ENCODE results near the gene CCBE1.

CCBE1 gene

DNA sequence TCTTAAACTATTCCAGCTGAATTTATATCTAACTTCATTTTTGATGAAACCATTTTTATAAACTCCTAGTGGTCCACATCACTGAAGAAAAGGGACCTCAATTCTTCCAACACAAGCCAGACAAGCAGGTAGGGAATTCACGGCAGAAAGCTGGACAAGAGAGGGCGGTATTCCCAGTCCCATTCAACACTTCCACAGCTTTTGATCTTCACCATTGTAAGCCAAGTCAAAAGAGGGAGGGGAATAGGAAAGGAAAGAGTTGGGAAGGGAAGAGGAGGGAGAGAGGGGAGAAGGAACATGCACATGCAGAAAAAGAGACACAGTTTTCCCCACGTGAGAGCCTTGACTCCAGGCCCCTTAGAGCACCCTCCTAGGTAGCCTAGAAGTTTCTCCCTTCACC is 77.4 kb downstream of the CCBE1 start:
- no peak for DNase-seq (ENCODE audit: low read depth)

DNA sequence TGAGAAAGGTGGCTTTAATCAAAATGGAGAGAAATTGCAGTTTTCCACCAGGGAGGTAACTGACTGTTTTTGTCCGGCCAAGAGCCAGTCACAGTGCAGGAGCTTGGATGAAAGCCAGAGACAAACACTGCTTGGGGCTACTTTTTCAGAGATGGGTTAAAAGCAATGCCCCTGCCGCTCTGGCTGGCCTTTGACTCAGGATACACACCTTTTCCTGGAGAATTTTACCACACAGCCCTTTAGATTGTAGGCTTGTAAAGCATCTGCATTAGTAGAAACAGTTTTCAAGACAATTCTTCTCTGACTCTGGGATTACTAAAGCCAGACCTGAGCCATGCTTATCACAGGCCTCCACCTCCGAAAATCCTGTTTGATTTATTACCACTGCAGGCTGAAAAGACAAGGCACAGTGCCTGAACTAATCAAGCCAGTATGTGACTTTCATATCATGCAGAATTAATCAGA is 79.7 kb downstream of the CCBE1 start:
- DNase-seq (ENCODE audit: low read depth) = no peak

DNA sequence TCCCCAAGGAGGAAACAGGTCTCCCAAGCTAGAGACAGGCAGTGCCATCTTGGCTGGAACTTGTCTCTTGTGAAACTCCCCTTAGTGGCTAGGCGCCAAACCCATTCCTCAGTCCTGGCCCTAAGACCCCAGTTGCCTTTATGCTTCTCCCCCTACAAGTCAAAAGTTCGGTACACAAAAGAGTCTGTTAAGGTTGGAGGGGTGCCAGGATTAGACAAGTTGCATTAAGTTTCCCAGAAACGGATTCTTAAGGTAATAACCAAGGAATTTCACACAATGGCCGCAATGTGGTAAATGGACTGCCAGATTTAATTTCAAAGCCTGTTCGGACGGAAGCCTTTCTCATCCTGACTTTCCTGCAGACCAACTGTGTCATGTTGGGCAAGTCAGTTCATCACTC is 80.7 kb downstream of the CCBE1 start:
- no peak for DNase-seq (ENCODE audit: low read depth)

DNA sequence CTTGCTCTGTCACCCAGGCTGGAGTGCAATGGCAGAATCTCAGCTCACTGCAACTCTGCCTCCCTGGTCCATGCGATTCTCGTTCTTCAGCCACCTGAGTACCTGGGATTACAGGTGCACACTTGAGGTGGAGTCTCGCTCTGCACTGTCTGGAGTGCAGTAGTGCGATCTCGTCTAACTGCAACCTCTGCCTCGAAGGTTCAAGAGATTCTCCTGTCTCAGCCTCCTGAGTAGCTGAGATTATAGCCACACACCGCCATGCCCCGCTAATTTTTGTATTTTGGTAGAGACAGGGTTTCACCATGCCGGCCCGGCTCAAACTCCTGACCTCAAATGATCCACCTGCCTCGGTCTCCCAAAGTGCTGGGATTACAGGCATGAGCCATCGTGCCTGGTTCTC is 83.3 kb downstream of the CCBE1 start:
- no peak for DNase-seq (ENCODE audit: low read depth)

DNA sequence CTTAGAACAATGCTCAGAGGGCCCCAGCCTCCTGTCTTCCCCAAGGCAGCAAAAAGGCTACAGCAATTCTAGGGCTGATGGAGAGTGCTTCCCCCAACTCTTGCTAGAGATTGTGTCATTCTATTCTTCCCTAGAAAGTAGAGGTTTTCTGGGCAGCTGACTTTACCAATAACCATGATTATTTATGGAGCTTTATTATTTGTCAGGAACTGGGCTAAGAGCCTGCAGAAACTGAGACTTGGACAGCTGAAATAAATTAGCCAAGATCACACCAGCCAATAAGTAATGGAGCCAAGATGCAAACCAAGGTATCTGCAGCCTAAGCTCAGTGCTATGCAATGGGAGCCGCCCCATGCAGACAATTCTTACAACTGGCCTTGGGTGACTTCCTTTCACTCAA is 84.8 kb downstream of the CCBE1 start:
- peak; percentile 85 for DNase-seq (ENCODE audit: low read depth)

DNA sequence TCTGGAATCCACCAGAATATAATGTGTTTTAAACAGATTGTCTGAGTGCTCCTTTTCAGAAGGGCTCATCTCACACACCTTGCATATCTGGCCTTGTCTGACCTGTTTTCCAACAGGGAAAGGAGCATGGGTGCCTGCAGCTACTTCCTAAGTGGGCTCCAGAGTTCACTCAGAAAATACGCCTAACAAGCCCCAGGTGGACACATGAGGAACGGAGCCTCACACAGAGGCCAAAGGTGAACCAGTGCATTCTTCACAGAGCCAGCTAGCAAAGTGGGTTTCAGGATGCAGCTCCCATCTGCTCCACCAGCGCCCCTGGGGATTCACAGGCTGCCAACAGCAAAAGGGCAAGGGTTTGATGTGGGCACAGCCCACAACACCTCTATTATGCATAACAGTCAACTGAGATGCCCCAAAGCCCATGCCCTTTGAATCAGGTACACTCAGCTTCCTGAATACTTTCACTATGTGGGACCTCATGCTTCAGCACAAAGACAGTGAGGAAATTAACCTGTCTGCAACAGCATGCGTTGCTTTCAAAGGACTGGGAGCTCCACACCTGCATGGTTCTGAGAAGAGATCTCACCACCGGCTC is 86.6 kb downstream of the CCBE1 start:
- DNase-seq (ENCODE audit: low read depth) = no peak

DNA sequence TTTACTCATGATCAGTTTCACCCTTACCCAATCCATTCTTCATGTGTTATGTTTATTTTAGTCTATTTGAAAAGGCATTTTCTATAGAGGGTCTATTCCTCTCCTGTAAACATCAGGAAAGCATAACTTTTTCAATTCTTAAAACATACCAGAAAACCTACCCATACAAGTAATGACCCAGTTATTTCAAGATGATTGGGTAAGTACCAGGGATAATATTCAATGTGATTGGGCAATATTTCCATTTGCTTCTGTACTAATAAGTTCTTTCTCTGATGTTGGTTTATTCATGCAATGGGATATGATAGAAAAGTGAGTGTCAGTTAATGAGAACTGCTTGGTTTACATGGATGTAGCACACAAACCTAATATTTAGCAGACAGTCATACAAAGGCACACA is 87.6 kb downstream of the CCBE1 start:
- no peak for DNase-seq (ENCODE audit: low read depth)

DNA sequence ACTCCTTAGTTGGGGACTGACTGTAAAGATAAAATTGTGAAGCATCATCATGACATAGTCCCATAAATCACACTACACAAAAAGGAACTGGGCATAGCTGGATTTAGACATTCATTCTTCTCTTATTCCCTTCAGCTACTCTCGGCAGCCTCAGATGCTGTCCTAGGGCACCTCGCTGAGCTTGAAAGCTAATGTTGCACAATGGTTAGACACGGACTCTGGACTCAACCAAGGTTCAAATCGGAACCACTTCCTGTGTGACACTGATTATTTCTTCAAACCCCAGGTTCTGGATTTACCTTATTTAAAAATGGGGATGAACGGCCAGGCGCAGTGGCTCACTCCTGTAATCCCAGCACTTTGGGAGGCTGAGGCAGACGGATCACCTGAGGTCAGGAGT is 89.8 kb downstream of the CCBE1 start:
- no peak for DNase-seq (ENCODE audit: low read depth)

DNA sequence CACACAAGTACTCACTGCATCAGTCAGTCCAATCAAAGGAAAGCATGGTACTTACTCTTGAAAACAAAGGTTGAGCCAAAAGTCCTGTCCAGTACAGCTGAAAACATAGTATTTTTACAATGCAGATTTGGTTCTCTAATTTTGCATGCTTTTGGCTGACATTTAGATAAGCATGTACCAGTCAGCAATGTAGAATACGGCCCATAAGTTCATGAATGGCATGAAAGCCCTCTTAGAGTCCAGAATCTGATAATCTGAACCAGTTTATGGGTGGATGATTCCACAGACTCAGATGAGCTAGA is 90.2 kb downstream of the CCBE1 start:
- DNase-seq (ENCODE audit: low read depth) = no peak

DNA sequence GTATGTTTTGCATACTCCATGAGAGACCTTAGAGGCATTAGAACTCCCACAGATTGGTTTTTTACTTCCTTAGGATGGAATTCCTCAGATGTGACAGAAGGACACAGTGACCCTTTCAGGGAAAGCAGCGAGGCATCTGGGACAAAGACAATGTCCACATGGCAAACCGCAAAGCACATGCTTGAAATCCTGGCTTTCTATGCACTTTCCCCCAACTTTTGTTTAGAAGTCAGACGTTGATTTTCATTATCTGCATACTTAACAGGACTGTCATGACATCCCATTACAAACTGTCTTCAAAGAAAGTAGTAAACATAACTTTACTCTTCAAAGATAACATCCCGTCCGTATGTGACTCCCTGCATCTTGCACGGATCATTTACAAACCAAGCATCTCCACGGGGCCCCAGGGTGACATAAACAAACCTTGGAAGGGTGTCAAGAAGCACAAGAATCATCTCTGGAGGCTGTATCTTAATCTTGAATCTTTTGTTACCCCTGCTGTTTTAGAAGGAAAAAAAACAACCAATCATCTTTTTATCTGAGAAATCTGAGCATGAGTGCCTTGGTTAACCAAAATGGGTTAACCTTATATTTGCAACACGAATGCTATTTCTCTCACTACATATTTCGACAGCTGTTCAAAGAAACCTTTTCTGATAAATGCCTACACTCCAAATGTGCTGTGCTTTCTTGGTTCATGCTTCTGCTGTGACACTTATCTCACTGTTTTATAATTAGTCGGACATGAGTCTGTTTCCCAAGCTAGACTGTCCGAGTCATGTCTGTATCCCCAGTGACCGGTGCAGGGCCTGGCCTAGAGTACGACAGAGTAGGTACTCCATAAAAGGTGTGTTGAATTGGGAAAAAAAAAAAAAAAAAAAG is 90.8 kb downstream of the CCBE1 start:
- DNase-seq (ENCODE audit: low read depth) = peak; percentile 35

DNA sequence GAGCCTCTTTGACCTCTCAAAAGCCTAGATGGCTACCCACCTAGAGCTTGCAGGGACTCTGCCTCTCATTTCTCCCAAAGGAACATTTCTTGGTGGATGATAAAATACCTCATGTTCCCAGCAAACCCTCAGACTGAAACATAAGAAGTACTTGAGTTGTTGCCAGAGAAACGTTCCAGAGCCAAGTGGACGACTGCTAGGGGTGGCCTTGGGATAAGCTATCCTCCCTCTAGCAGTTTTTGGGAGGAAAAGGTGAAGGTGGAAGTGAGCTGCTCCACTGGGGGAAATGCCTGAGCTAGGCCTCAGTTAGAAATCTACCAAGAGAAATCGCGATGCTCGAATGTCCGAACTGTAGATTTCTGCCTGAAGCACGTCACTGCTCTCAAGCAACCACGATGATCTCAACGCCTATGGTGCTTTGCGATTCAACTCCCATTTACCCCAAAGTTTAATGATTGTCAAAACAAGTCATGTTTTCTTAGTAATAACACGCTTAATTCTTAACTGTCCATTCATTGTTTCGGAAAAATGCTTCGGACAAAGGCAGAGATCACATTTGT is 91.5 kb downstream of the CCBE1 start:
- DNase-seq (ENCODE audit: low read depth) = no peak

DNA sequence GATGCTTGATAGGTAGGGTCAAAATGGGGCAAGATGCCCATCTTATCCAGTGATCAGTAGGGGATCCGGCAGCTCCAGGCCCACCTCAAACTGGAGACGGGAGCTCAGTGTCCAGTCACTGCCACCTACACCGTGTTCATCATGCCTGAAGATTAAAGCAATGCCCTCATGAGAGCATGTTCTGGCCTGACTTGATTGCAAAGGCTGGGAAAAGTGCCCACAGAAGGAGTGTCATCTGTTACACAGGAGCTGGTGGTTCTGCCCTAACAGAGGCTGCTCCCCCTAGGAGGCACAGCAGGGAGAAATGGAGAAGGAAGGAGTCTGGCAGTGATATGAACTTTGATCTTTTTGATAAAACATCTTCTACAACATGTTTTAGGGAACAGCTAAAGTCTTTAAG is 92.3 kb downstream of the CCBE1 start:
- DNase-seq (ENCODE audit: low read depth) = no peak

DNA sequence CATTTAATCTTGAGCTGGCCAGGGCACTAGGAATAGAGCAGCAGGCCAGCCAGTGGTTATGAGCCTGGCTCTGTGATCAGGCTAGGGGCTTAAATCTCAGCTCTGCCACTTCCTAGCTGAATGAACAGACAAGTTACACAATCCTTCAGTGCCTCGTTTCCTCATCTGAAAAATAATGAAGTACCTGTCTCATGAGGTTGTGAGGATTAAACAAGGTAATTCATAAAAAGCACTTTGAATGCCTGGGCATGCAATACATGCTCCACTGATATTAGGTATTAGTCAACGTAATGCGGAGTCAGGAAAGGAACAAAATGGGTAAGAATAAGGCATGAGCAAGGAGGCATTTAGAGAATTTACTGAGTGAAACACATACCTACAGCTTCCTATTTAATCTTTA is 100.2 kb downstream of the CCBE1 start:
- DNase-seq (ENCODE audit: low read depth) = no peak

DNA sequence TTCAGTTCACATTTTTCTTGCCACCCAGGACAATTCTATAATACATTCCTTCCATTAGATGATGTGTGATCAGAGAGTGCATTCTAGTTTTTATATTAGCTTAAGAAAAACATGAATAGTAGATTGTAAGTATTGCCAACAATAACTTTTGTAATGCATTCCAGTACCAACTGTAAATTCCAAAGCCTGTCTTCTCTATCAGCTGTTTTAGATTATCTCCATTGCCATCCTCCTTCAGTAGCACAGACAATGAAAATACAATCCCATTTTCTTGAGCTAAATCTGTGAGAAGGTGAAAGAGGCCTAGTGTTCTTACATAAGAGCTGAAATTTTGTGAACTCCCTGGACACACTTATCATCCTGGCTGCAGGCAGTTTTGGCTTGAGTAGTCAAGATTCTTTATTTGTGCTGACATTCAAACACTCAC is 103.9 kb downstream of the CCBE1 start:
- DNase-seq (ENCODE audit: low read depth) = peak; percentile 65

DNA sequence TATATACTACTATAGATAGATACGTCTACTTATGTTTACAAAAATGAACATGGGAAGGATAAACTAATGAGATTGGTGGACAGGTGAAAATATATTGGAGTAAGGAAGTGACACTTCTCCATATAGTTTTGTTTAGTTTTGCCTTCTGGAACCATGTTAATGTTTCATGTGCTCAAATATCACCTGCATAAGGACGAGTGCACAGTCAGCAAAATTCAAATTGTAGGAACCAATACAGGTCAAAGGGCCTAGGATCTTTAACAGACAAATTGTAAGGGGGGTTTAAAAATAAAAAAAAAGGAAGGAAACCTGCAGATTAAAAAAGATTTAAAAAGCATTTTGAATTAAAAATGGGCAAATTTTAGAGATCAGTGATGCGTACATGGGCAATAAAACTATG is 104.6 kb downstream of the CCBE1 start:
- no peak for DNase-seq (ENCODE audit: low read depth)

DNA sequence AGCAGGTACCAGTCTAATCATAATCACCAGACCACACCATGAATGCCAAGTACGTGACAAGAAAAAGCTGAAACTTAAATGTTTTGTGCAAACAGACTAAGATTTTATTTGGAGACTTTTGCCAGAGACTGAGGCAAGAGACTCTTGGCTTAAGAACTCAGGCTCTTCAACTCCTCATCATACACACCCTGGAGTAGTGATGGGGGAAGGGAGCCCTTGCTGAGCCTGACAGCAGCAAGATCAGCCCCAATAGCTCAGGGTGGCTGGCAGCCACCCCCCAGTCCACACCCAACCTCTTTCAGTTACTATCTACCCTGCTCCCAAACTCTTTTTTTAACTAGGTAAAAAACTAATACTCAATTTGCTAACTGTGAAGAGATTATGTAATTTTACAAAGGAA is 114.8 kb downstream of the CCBE1 start:
- DNase-seq (ENCODE audit: low read depth) = no peak

DNA sequence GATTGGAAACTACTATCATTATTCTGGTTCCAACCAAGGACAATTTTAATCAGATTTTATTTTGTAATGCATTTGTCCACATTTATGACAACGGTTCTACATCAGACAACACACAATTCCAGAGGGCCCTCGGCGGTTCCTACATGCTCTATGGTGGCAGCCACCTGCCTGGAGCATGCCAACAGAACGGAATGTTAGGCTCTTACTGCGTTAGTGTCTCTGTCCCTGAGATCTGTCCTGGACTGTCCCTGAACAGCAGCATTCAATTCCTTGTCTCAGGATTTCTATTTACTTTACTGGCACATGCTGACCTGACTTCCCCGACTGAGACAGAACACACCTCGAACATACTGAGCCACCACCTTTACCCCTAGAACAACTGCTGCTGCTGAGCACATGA is 117.7 kb downstream of the CCBE1 start:
- DNase-seq (ENCODE audit: low read depth) = no peak

DNA sequence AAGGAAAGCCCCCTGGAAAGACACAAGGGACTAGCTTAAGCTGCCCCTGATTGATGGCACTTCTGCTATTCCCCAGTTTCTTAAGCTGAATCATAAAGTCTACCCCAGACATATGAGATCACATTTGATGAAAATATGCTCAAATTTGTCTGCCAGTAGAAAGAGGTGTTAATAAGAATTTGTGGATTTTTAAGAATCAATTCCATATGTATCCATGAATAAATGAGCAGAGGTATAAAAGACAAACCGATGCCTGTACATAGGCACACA is 119.9 kb downstream of the CCBE1 start:
- no peak for DNase-seq (ENCODE audit: low read depth)

DNA sequence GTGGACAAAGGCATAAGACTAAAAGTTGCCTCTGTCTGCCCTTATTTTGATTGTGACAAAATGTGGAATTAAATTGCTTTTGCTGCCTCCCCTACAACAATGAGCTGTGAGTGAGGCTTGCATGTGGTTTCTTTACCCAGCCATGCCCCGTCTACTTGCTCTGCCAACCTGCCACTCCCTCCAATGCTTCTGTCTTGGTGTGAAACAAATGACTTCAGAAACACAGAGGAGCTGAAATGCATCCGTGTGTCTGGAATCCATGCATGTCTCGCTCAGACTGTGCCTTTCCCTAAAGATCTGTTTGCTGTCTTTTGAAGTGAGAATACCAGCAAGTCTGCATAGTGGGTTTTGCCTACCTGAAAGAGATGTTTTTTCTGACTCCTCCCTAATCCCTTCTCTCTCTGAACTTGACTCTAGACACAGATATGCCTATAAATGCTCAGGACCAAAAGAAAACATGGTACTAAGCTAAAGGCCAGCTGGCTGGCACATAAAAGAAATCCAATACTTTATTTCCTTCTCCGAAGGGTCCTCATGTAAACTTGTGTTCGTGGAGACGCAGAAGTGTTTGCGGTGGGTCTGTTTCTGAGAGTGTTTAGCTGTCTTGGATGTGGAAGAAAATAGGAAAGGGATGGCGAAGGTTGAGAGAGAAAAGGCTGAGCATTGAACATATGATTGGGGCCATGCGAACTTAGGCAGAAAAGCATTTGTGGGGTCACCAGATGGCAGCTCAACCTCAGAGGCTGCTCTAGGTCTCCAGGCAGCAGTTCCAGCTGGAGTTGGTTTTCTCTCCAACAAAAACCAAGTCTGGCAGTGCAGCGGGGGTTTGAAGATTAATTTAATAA is 120.5 kb downstream of the CCBE1 start:
- no peak for DNase-seq (ENCODE audit: low read depth)

DNA sequence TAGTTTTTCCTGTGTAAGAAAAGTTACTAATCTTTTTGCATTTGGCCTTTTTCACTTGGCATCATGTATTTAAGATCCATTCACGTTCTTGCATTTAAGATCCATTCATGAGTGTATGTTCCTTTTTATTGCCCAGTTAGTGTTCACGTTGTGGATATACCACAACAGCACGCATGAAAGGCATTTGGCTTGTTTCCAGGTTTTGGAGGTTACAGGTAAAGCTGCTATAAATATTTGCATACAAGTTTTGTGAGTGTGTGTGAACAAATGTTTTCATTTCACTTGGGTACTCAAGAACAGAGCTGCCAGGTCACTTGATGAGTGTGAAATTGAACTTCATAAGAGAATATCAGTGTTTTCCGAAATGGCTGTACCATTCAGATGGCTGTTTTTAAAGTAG is 121.2 kb downstream of the CCBE1 start:
- no peak for DNase-seq (ENCODE audit: low read depth)

DNA sequence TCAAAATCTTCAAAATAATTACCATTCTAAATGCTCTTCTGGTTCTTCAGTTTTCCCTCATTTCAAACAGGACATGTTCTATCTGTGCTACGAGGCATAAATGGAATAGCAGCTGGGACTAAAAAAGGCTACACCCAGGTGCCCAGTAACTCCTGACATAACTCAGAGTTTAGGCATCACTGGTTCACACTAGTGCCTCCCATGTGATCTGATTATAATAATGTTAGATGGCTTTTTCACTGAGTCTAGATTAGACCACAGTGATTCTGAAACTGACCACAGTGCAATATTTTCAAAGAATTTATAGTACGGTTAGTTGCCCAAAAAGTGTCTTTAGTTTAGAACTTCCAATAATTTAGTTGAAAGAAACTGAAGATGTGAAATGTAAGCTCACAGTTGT is 123.3 kb downstream of the CCBE1 start:
- DNase-seq (ENCODE audit: low read depth) = no peak

DNA sequence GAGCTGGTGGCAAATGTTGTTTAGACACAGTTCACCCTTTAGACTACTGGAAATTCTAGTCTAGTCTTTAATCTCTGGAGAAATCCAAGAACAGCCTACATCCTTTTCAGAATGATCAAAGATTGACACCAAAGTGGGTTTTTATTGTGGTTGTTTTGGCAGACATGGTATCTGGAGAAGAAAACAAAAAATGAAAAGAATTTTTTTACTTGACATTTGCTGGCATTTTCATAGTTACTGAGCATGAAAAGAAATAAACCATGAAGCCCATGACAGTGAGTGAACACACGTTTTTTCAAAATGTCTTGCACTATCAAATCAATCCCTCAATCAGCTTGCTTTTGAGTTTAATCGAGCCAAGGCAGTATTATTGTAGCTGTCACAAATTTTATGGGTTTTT is 125.3 kb downstream of the CCBE1 start:
- no peak for DNase-seq (ENCODE audit: low read depth)

DNA sequence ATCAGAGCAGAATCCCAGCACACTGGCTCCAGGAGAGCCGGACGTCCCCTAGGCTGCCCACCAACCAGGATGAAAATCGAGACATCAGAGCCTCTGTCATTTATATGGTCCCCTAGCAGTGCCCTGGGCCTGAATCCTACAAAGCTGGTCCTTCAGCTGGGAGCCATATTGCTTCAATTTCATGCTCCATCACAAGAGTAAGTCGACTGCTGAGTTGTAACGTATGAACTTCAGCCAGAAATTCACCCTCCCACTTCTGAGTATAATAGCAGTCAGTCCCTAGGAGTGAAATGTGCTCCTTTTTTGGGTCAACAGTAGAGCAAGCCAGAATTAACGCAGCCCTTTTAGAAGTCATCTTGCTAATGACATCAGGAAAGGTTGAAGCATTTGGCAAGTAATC is 126.4 kb downstream of the CCBE1 start:
- DNase-seq (ENCODE audit: low read depth) = no peak
